Pancreas (tissue), 10 donors: ENCODE data around the gene SMIM29. TPM values are rescaled to one million over a fixed set of nuclear protein-coding genes. Genes with fewer than 3 reads are reported as not detected.
"Not testable (repeated sequence)": the region's sequence is repeated elsewhere in the genome, so short reads cannot be mapped to it uniquely, and the experiment has no call there.

Experiments used
- ATAC-seq, 4 donors: fragments of 200-7000 bp; cut with Tn5 transposase; one replicate each; pipeline versions ENCODE4 v1.8.0 to v1.9.1; 2020; ENCODE audit warnings: mild to moderate bottlenecking in 4 of 4, moderate library complexity in 4 of 4
- DNase-seq, 6 donors: peaks; one replicate each; pipeline ENCODE4 v3.0.0-alpha.2; 2020
- FAIRE-seq: peaks from 2 replicates; lab custom pipeline; 2012; peaks lifted over from hg19 to GRCh38; lab: Jason Lieb, UNC
- H3K27ac ChIP-seq, 4 donors: fragments of 200-600 bp; sonication (generic); 1 replicate in 3 of 4; 2 replicates in 1 of 4; pipeline versions ENCODE4 v1.5.0 to v1.8.0; 2020
- H3K27me3 ChIP-seq, 4 donors: fragments of 200-600 bp; one replicate each; pipeline ENCODE4 v1.8.0; 2021
- H3K36me3 ChIP-seq, 3 donors: fragments of 200-600 bp; sonication (generic) in 1 of 3; one replicate each; pipeline versions ENCODE4 v1.5.0 to v1.8.0; 2020 to 2021
- H3K4me1 ChIP-seq, 3 donors: fragments of 200-600 bp; one replicate each; pipeline ENCODE4 v1.8.0; 2021
- H3K4me3 ChIP-seq, 4 donors: fragments of 200-600 bp; sonication (generic) in 2 of 4; one replicate each; pipeline versions ENCODE4 v1.5.0 to v1.8.0; 2020 to 2021
- H3K9me3 ChIP-seq, 4 donors: fragments of 200-600 bp; one replicate each; pipeline ENCODE4 v1.8.0; 2021
- CTCF ChIP-seq, 4 donors: fragments of 200-600 bp; sonication (generic) in 3 of 4; IDR thresholded peaks; one replicate each; pipeline versions ENCODE4 v1.5.0 to v1.8.0; 2021; ENCODE audit warnings: antibody characterized with exemption in 4 of 4
- WGBS, 2 donors: extraction: QIAGEN DNeasy Blood & Tissue Kit; methylation state at CpG; one replicate each; pipeline ENCODE4 v1.1.7; 2013; 5-methylcytosine and 5-hydroxymethylcytosine counted together
- intact Hi-C, 3 donors: fragments of 100-400 bp; cut with DNase I; formaldehyde crosslinking; loops; one replicate each; pipeline versions ENCODE4 v1.11.1 to v1.14.2; 2022
- polyA plus RNA-seq, 2 donors: library from polyadenylated mRNA; stranded (reverse); fragments of 200-250 nt; gene quantifications; one replicate each; pipeline ENCODE4 v1.2.3, GENCODE V29; 2013
- total RNA-seq, 6 donors: library from RNA; stranded (reverse); fragmentation: NEBNext Ultra II Directional in 4 of 6; extraction: Animal tissue kit (Norgen Biotek cat#: 25700) in 4 of 6; gene quantifications; one replicate each; pipeline versions ENCODE4 v1.2.1 to v1.2.4, GENCODE V29; 2021 to 2023
- donor health status: healthy with polysubstance abuse.
- donor health status: DM: no; HTN: no; CAD: no; lungs with moderate emphysema.
- donor health status: DM: no; HTN: no; CAD: no.
- donor health status: control.
- donor health status: control.
- donor health status: Bipolar disorder and iron deficiency.
- donor health status: DM: yes; HTN: yes; CAD: no.
- donor health status: DM: no; HTN: no; CAD: no.
- donor health status: DM: no; HTN: no; CAD: no.
- donor health status: DM: yes; HTN: yes; CAD: no.

Gene SMIM29
- total and polyA plus RNA-seq, 8 donors, result 5.9 to 35.0 (median 8.2) TPM

- Histone ChIP-seq H3K36me3 (no peaks in the 10 kb centered on the region), H3K9me3 (no peaks in the 10 kb centered on the region), H3K27me3 (no peaks in the 10 kb centered on the region), H3K4me3 (no peak overlapping the region), H3K4me1 (no peaks in the 10 kb centered on the region), H3K27ac (no peak overlapping the region)
- intact Hi-C loops, result loop anchor here in 2 of 3 donors (5.0 to 10.0 kb wide), 2 partner anchors 169 to 171 kb away; no protein-coding TSS in a partner anchor
- DNase-seq, result no peak
- ATAC-seq, result no peak
- FAIRE-seq, result no peak
- WGBS, 2 donors, result 64 to 67% methylated on average over 2 of the region's 2 CpGs
- TF ChIP-seq CTCF (IDR thresholded peaks at IDR 0.05), result no peak
These were observed 2.6 kb downstream of the SMIM29 start for GRCh38 chr6:34246249-34246562.

GRCh38 chr6:34245761-34246140 lies 3.1 kb downstream of the SMIM29 start:
- peak in 1 of 6 donors; percentile 21 for DNase-seq
- intact Hi-C loops, result loop anchor here in 2 of 3 donors (5.0 to 10.0 kb wide), 2 partner anchors 169 to 172 kb away; no protein-coding TSS in a partner anchor
- not testable (repeated sequence) for H3K4me3 ChIP-seq, H3K27me3 ChIP-seq, H3K4me1 ChIP-seq, H3K36me3 ChIP-seq, H3K27ac ChIP-seq, H3K9me3 ChIP-seq, FAIRE-seq, ATAC-seq
- 76 to 80% methylated on average over 7 of the region's 7 CpGs for WGBS, 2 donors

- intact Hi-C loops, result loop anchor here in 2 of 3 donors (5.0 to 10.0 kb wide), 2 partner anchors 170 to 172 kb away; no protein-coding TSS in a partner anchor
- H3K27me3 ChIP-seq, result not testable (repeated sequence)
- peak in 1 of 6 donors; percentile 40 for DNase-seq
These were observed 3.6 kb downstream of the SMIM29 start for GRCh38 chr6:34245032-34245760.

GRCh38 chr6:34243901-34244884 lies 4.6 kb downstream of the SMIM29 start:
- H3K4me3 ChIP-seq, result no peak overlapping the region
- H3K27me3 ChIP-seq, result no peaks in the 10 kb centered on the region
- intact Hi-C loops, result loop anchor here in 1 of 3 donors (10.0 kb wide), 1 partner anchor 171 kb away; no protein-coding TSS in a partner anchor
- TF ChIP-seq CTCF (IDR thresholded peaks at IDR 0.05), result no peak
- H3K4me1 ChIP-seq, result no peaks in the 10 kb centered on the region
- WGBS, 2 donors, result 64 to 66% methylated on average over 17 to 19 of the region's 19 CpGs
- peak in 2 of 6 donors; percentile 41 to 67 for DNase-seq
- ATAC-seq, result peak in 1 of 4 donors; percentile 28
- no peak for FAIRE-seq
- H3K36me3 ChIP-seq, result no peaks in the 10 kb centered on the region
- no peak overlapping the region for H3K27ac ChIP-seq
- no peaks in the 10 kb centered on the region for H3K9me3 ChIP-seq

More at GRCh38 chr6:34245032-34245760, 3.6 kb downstream of the SMIM29 start:
- not testable (repeated sequence) for H3K36me3 ChIP-seq, FAIRE-seq, H3K4me1 ChIP-seq, H3K27ac ChIP-seq, H3K9me3 ChIP-seq, ATAC-seq, H3K4me3 ChIP-seq
- WGBS, 2 donors, result 86% methylated on average over 10 to 13 of the region's 13 CpGs

GRCh38 chr6:34243131-34243771 lies 5.6 kb downstream of the SMIM29 start:
- Histone ChIP-seq H3K27ac (no peak overlapping the region), H3K27me3 (no peaks in the 10 kb centered on the region), H3K36me3 (no peaks in the 10 kb centered on the region), H3K4me1 (peaks cover 0 to 8% (median 0%) of the 10 kb centered on the region in 3 donors), H3K9me3 (no peaks in the 10 kb centered on the region), H3K4me3 (no peak overlapping the region)
- ATAC-seq, result no peak
- no peak for FAIRE-seq
- peak in 1 of 6 donors; percentile 16 for DNase-seq
- TF ChIP-seq CTCF (IDR thresholded peaks at IDR 0.05), result no peak
- 73 to 81% methylated on average over 5 of the region's 5 CpGs for WGBS, 2 donors
- intact Hi-C loops, result loop anchor here in 1 of 3 donors (10.0 kb wide), 1 partner anchor 172 kb away; no protein-coding TSS in a partner anchor
